Islet precursor cell (in vitro differentiated cells): ENCODE measurements around the gene MAST3.

Experiments used
- DNase-seq: peaks from one replicate; pipeline ENCODE4 v3.0.0-alpha.2; 2018

MAST3 gene

GRCh38 chr19:18193388-18194180 lies 96.0 kb downstream of the MAST3 start:
- DNase-seq = peak; percentile 60

GRCh38 chr19:18194181-18194530 lies 96.6 kb downstream of the MAST3 start:
- DNase-seq = no peak

GRCh38 chr19:18194554-18195238 lies 97.1 kb downstream of the MAST3 start:
- peak; percentile 81 for DNase-seq

GRCh38 chr19:18196511-18196845 lies 98.9 kb downstream of the MAST3 start:
- DNase-seq = no peak

GRCh38 chr19:18197306-18197705 lies 99.7 kb downstream of the MAST3 start:
- DNase-seq = no peak

- DNase-seq = no peak
Observed at GRCh38 chr19:18197941-18198340, 100.4 kb downstream of the MAST3 start.

- no peak for DNase-seq
Observed at GRCh38 chr19:18198374-18198773, 100.8 kb downstream of the MAST3 start.
